CD4-positive, alpha-beta memory T cell (primary cell): Measurements from ENCODE around the gene RAB13. TPM values are rescaled to one million over a fixed set of nuclear protein-coding genes. Genes with fewer than 3 reads are reported as not detected.

ENCODE experiments used
- CTCF ChIA-PET: fragments of 350-600 bp; sonication (Branson Sonifier 250); formaldehyde crosslinking; loops from one replicate; lab custom pipeline; 2021; ENCODE audit warnings: inconsistent platforms; ENCODE audit not compliant: partially characterized antibody; lab: Charles Lee
- POLR2A ChIA-PET: fragments of 350-600 bp; sonication (Branson Sonifier 250); formaldehyde crosslinking; loops from one replicate; lab custom pipeline; 2021; ENCODE audit not compliant: partially characterized antibody; lab: Charles Lee
- DNase-seq, 5 donors: peaks; one replicate each; pipeline versions ENCODE4 v3.0.0 to v3.0.0-alpha.2; 2020 to 2022; ENCODE audit warnings: mixed read lengths in 1 of 5
- H3K27ac ChIP-seq: one replicate; pipeline ENCODE4 v1.7.0; 2013; ENCODE audit warnings: low read depth, low read length
- H3K27me3 ChIP-seq: 2 replicates; pipeline ENCODE4 v1.7.0; 2013; ENCODE audit warnings: mild to moderate bottlenecking, low read length, moderate library complexity; ENCODE audit not compliant: insufficient read depth
- H3K36me3 ChIP-seq: 2 replicates; pipeline ENCODE4 v1.7.0; 2013; ENCODE audit warnings: mild to moderate bottlenecking, low read length, moderate library complexity; ENCODE audit not compliant: insufficient read depth
- H3K4me1 ChIP-seq: 2 replicates; pipeline ENCODE4 v1.7.0; 2013; ENCODE audit warnings: mild to moderate bottlenecking, low read length, moderate library complexity; ENCODE audit not compliant: insufficient read depth
- H3K4me3 ChIP-seq, 2 donors: one replicate each; pipeline ENCODE4 v1.7.0; 2013; ENCODE audit warnings: low read length in 2 of 2, mild to moderate bottlenecking in 1 of 2
- H3K9me3 ChIP-seq, 2 donors: one replicate each; pipeline ENCODE4 v1.7.0; 2013; ENCODE audit warnings: low read length in 2 of 2, control low read depth in 1 of 2; ENCODE audit not compliant: control insufficient read depth in 1 of 2
- H3K27ac Mint-ChIP-seq, 7 donors: one replicate each; pipeline ENCODE4 v1.8.0; 2020 to 2021; ENCODE audit warnings: mixed read lengths in 7 of 7, mild to moderate bottlenecking in 6 of 7, inconsistent platforms in 3 of 7, moderate library complexity in 3 of 7
- H3K27me3 Mint-ChIP-seq, 2 donors: one replicate each; pipeline ENCODE4 v1.8.0; 2020 to 2021; ENCODE audit warnings: mixed read lengths in 2 of 2
- H3K36me3 Mint-ChIP-seq, 2 donors: one replicate each; pipeline ENCODE4 v1.8.0; 2020 to 2021; ENCODE audit warnings: mixed read lengths in 2 of 2, inconsistent platforms in 1 of 2, mild to moderate bottlenecking in 1 of 2
- H3K4me1 Mint-ChIP-seq, 4 donors: one replicate each; pipeline ENCODE4 v1.8.0; 2020 to 2021; ENCODE audit warnings: mixed read lengths in 4 of 4, mild to moderate bottlenecking in 1 of 4
- H3K4me3 Mint-ChIP-seq, 8 donors: one replicate each; pipeline ENCODE4 v1.8.0; 2020 to 2021; ENCODE audit warnings: mixed read lengths in 8 of 8, mild to moderate bottlenecking in 7 of 8, moderate library complexity in 6 of 8, inconsistent platforms in 3 of 8
- H3K9me3 Mint-ChIP-seq, 8 donors: one replicate each; pipeline ENCODE4 v1.8.0; 2020 to 2021; ENCODE audit warnings: mixed read lengths in 8 of 8, mild to moderate bottlenecking in 5 of 8, inconsistent platforms in 3 of 8, moderate library complexity in 1 of 8
- intact Hi-C: fragments of 100-400 bp; cut with micrococcal nuclease; formaldehyde crosslinking; loops from one replicate; pipeline ENCODE4 v1.15.1; 2023
- polyA plus RNA-seq, 2 donors: library from polyadenylated mRNA; unstranded; fragments of 300-500 nt; fragmentation: Illumina TruSeq; gene quantifications; one replicate each; pipeline ENCODE4 v1.2.3, GENCODE V29; 2021
- total RNA-seq, 2 experiments: library from RNA; stranded (reverse); gene quantifications; one replicate each; pipeline ENCODE4 v1.2.3, GENCODE V29; 2021

The RAB13 gene
- total and polyA plus RNA-seq, 4 experiments from 2014 or later: 0.47 TPM; not detected in 3

- intact Hi-C loops: no loop called here
- peaks cover 65% of the 10 kb centered on the region for H3K36me3 ChIP-seq
- no peak overlapping the region for H3K27ac ChIP-seq
- ChIA-PET CTCF (no interaction called here), POLR2A (interaction anchor here (0.7 to 1.0 kb wide), 2 partner anchors 11 to 39 kb away, joined by 3 to 4 read pairs; partner anchors contain the start of gene RPS27)
- H3K9me3 ChIP-seq: no peaks in the 10 kb centered on the region
- H3K27ac Mint-ChIP-seq: peak overlapping the region in 2 of 7 donors; percentile 26 to 42
- H3K9me3 Mint-ChIP-seq: no peaks in the 10 kb centered on the region
- H3K4me1 Mint-ChIP-seq: peaks cover 12 to 37% (median 24%) of the 10 kb centered on the region in 4 donors
- no peaks in the 10 kb centered on the region for H3K27me3 ChIP-seq
- no peak for DNase-seq
- no peak overlapping the region for H3K4me3 Mint-ChIP-seq
- no peaks in the 10 kb centered on the region for H3K27me3 Mint-ChIP-seq
- H3K4me3 ChIP-seq: no peak overlapping the region
- peaks cover 32% of the 10 kb centered on the region for H3K4me1 ChIP-seq
- peaks cover 36 to 63% of the 10 kb centered on the region in 2 donors for H3K36me3 Mint-ChIP-seq
Observed at GRCh38 chr1:153951183-153951582, 35.0 kb downstream of the RAB13 start.

GRCh38 chr1:153946622-153947241, 39.4 kb downstream of the RAB13 start, which contains the start of gene DENND4B:
Gene DENND4B, minus strand, starts transcription at chr1:153946718. Its CDS starts 2,344 bp downstream, at chr1:153944374.
- Histone ChIP-seq H3K4me3 (peak within 1 kb of the TSS; percentile 47 to 72), H3K27ac (peak within 1 kb of the TSS; percentile 83), H3K27me3 (no peaks in the 10 kb centered on the region), H3K9me3 (no peaks in the 10 kb centered on the region), H3K4me1 (peaks cover 35% of the 10 kb centered on the region), H3K36me3 (peaks cover 52% of the 10 kb centered on the region)
- Mint-ChIP-seq H3K4me1 (peaks cover 18 to 45% (median 30%) of the 10 kb centered on the region in 4 donors), H3K36me3 (peaks cover 28 to 70% of the 10 kb centered on the region in 2 donors), H3K9me3 (peaks cover 0 to 4% (median 0%) of the 10 kb centered on the region in 8 donors), H3K27ac (peak within 1 kb of the TSS; percentile 96 to 98 (median 98)), H3K27me3 (peaks cover 0 to 4% of the 10 kb centered on the region in 2 donors), H3K4me3 (peak within 1 kb of the TSS; percentile 89 to 99 (median 96))
- ChIA-PET CTCF (interaction anchor here (0.6 to 4.8 kb wide), 19 partner anchors 9 to 149 kb away, joined by 3 to 69 read pairs (median 11); partner anchors contain the start of genes CREB3L4, CRTC2, GATAD2B and JTB), POLR2A (interaction anchor here (1.1 to 13.0 kb wide), 16 partner anchors 10 to 275 kb away, joined by 3 to 298 read pairs (median 15); partner anchors contain the start of genes CREB3L4, CRTC2, GATAD2B and JTB)
- intact Hi-C loops: loop anchor here (1.0 kb wide), 3 partner anchors 21 to 149 kb away; partner anchors contain the start of gene CREB3L4
- DNase-seq: peak; percentile 69 to 79 (median 74)

GRCh38 chr1:153945795-153946621, 40.1 kb downstream of the RAB13 start:
- peaks cover 30 to 68% of the 10 kb centered on the region in 2 donors for H3K36me3 Mint-ChIP-seq
- H3K27me3 ChIP-seq: no peaks in the 10 kb centered on the region
- peaks cover 0 to 4% (median 0%) of the 10 kb centered on the region in 8 donors for H3K9me3 Mint-ChIP-seq
- no peaks in the 10 kb centered on the region for H3K9me3 ChIP-seq
- POLR2A ChIA-PET: interaction anchor here (0.6 to 13.0 kb wide), 19 partner anchors 11 to 1132 kb away, joined by 3 to 298 read pairs (median 11); partner anchors contain the start of genes CREB3L4, CRTC2, GATAD2B and INTS3
- intact Hi-C loops: loop anchor here (1.0 kb wide), 7 partner anchors 12 to 149 kb away; partner anchors contain the start of genes CREB3L4, CRTC2, JTB and RAB13
- H3K27ac Mint-ChIP-seq: peak overlapping the region; percentile 96 to 98 (median 98)
- DNase-seq: peak; percentile 73 to 79 (median 77)
- peaks cover 35% of the 10 kb centered on the region for H3K4me1 ChIP-seq
- H3K4me3 Mint-ChIP-seq: peak overlapping the region; percentile 89 to 99 (median 96)
- peak overlapping the region; percentile 47 to 72 for H3K4me3 ChIP-seq
- H3K27me3 Mint-ChIP-seq: peaks cover 0 to 4% of the 10 kb centered on the region in 2 donors
- CTCF ChIA-PET: interaction anchor here (0.6 to 4.8 kb wide), 20 partner anchors 9 to 148 kb away, joined by 3 to 69 read pairs (median 10); partner anchors contain the start of genes CREB3L4, CRTC2, GATAD2B and JTB
- peaks cover 52% of the 10 kb centered on the region for H3K36me3 ChIP-seq
- H3K4me1 Mint-ChIP-seq: peaks cover 20 to 44% (median 32%) of the 10 kb centered on the region in 4 donors
- peak overlapping the region; percentile 83 for H3K27ac ChIP-seq

DNA sequence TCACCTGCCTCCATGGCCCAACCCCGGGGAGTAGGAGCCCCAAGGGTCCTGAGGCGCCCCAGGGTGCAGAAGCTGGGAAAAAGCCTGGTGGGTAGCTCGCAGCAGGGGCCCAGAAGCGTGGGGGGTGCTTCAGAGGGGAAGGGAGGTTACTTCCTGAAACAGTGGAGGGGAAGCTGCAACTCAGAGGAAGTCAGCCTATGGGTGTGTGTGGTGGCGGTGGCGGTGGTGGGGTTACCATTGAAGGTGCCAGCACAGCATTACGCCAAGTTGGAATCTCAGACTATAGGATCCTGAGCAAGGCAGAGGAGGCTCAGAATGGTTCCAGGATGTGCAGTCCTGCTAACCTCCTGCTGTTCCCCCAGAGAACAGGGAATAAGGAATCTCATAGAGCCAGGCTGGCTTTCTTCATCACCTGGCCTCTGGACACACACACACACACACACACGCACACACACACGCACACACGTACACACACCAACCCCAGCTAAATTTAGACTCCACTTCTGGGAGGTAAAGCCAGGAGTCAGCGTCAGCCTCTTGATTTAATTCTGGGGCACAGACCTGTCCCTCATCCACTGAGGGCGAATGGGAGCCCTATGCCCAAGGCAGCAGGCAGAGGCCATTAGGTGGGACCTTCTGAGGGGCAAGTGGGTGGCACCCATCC, 40.9 kb downstream of the RAB13 start:
- H3K9me3 Mint-ChIP-seq: peaks cover 0 to 4% (median 0%) of the 10 kb centered on the region in 8 donors
- peaks cover 27 to 66% of the 10 kb centered on the region in 2 donors for H3K36me3 Mint-ChIP-seq
- no peaks in the 10 kb centered on the region for H3K27me3 ChIP-seq
- peak; percentile 85 to 94 (median 87) for DNase-seq
- H3K27ac ChIP-seq: peak overlapping the region; percentile 83
- peaks cover 35% of the 10 kb centered on the region for H3K4me1 ChIP-seq
- H3K27me3 Mint-ChIP-seq: peaks cover 0 to 4% of the 10 kb centered on the region in 2 donors
- H3K4me3 ChIP-seq: peak overlapping the region; percentile 47 to 72
- peaks cover 52% of the 10 kb centered on the region for H3K36me3 ChIP-seq
- peaks cover 23 to 47% (median 32%) of the 10 kb centered on the region in 4 donors for H3K4me1 Mint-ChIP-seq
- ChIA-PET POLR2A (interaction anchor here (0.5 to 13.0 kb wide), 27 partner anchors 12 to 1133 kb away, joined by 3 to 298 read pairs (median 4); partner anchors contain the start of genes CREB3L4, CRTC2, GATAD2B and INTS3), CTCF (interaction anchor here (0.7 to 4.8 kb wide), 14 partner anchors 12 to 147 kb away, joined by 3 to 69 read pairs (median 12); partner anchors contain the start of genes CREB3L4, CRTC2, GATAD2B and JTB)
- H3K4me3 Mint-ChIP-seq: peak overlapping the region; percentile 89 to 99 (median 96)
- H3K27ac Mint-ChIP-seq: peak overlapping the region; percentile 96 to 98 (median 98)
- intact Hi-C loops: loop anchor here (1.0 kb wide), 4 partner anchors 13 to 41 kb away; partner anchors contain the start of genes CRTC2, JTB and RAB13
- no peaks in the 10 kb centered on the region for H3K9me3 ChIP-seq

DNA sequence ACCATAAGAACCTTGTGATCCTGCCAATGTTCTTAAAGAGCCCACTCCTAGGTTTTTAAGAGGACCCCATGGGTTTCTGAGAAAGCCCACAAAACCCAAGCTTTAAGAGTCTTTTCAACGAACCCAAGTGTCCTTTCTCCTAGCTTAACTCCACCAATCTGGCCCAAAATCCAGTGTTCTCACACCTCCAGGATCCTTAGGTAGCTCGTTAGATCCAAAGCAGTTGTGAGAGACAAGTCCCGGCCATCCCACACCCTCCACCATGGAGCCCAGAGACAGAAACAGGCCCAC, 41.4 kb downstream of the RAB13 start:
- peak overlapping the region; percentile 96 to 98 (median 98) for H3K27ac Mint-ChIP-seq
- intact Hi-C loops: loop anchor here (1.0 kb wide), 4 partner anchors 14 to 42 kb away; partner anchors contain the start of genes CRTC2, JTB and RAB13
- peak overlapping the region; percentile 89 to 99 (median 96) for H3K4me3 Mint-ChIP-seq
- peaks cover 0 to 4% of the 10 kb centered on the region in 2 donors for H3K27me3 Mint-ChIP-seq
- peak overlapping the region; percentile 47 to 72 for H3K4me3 ChIP-seq
- CTCF ChIA-PET: interaction anchor here (0.7 to 4.8 kb wide), 11 partner anchors 13 to 147 kb away, joined by 3 to 69 read pairs (median 24); partner anchors contain the start of genes CREB3L4, CRTC2, GATAD2B and JTB
- H3K9me3 Mint-ChIP-seq: peaks cover 0 to 4% (median 0%) of the 10 kb centered on the region in 8 donors
- no peak for DNase-seq
- POLR2A ChIA-PET: interaction anchor here (0.5 to 13.0 kb wide), 18 partner anchors 12 to 217 kb away, joined by 3 to 298 read pairs (median 11); partner anchors contain the start of genes CREB3L4, CRTC2, GATAD2B and INTS3
- H3K27me3 ChIP-seq: no peaks in the 10 kb centered on the region
- peak overlapping the region; percentile 83 for H3K27ac ChIP-seq
- no peaks in the 10 kb centered on the region for H3K9me3 ChIP-seq
- H3K36me3 Mint-ChIP-seq: peaks cover 30 to 67% of the 10 kb centered on the region in 2 donors
- peaks cover 52% of the 10 kb centered on the region for H3K36me3 ChIP-seq
- peaks cover 23 to 49% (median 35%) of the 10 kb centered on the region in 4 donors for H3K4me1 Mint-ChIP-seq
- H3K4me1 ChIP-seq: peaks cover 35% of the 10 kb centered on the region
